Large intestine (tissue), 3 donors: Measurements from ENCODE around the gene BTBD2. TPM values are rescaled to one million over a fixed set of nuclear protein-coding genes. Genes with fewer than 3 reads are reported as not detected.
"Not testable (repeated sequence)": the region's sequence is repeated elsewhere in the genome, so short reads cannot be mapped to it uniquely, and the experiment has no call there.

ENCODE experiments used
- DNase-seq, 2 donors: peaks; one replicate each; pipeline versions ENCODE4 v3.0.0 to v3.0.0-alpha.2; 2013
- H3K27ac ChIP-seq: one replicate; pipeline ENCODE4 v1.5.1; 2013; ENCODE audit warnings: low read length
- H3K27me3 ChIP-seq: 2 replicates; pipeline ENCODE4 v1.6.1; 2013; ENCODE audit warnings: low read length; ENCODE audit not compliant: control insufficient read depth, insufficient read depth
- H3K36me3 ChIP-seq: 2 replicates; pipeline ENCODE4 v1.6.1; 2013; ENCODE audit warnings: low read length; ENCODE audit not compliant: control insufficient read depth, insufficient read depth
- H3K4me1 ChIP-seq: one replicate; pipeline ENCODE4 v1.6.1; 2013; ENCODE audit warnings: low read length; ENCODE audit not compliant: control insufficient read depth, insufficient read depth
- H3K4me3 ChIP-seq: one replicate; pipeline ENCODE4 v1.5.1; 2013; ENCODE audit warnings: low read length
- H3K9me3 ChIP-seq: one replicate; pipeline ENCODE4 v1.6.1; 2013; ENCODE audit warnings: mild to moderate bottlenecking, low read depth, low read length, moderate library complexity; ENCODE audit not compliant: control insufficient read depth
- WGBS: methylation state at CpG from one replicate; pipeline ENCODE4 v1.1.5; 2013; ENCODE audit warnings: low lambda C conversion rate; ENCODE audit not compliant: insufficient coverage; 5-methylcytosine and 5-hydroxymethylcytosine counted together
- polyA plus RNA-seq: library from polyadenylated mRNA; unstranded; fragments of 120-200 nt; gene quantifications from one replicate; pipeline ENCODE4 v1.2.1, GENCODE V29; 2013

Gene BTBD2
- polyA plus RNA-seq, 1 donor = 96.7 TPM

GRCh38 chr19:1990230-1991017, 25.1 kb downstream of the BTBD2 start:
- Histone ChIP-seq H3K27me3 (no peaks in the 10 kb centered on the region), H3K9me3 (peaks cover 17% of the 10 kb centered on the region), H3K36me3 (peaks cover 70% of the 10 kb centered on the region), H3K27ac (no peak overlapping the region), H3K4me3 (no peak overlapping the region), H3K4me1 (no peaks in the 10 kb centered on the region)
- no peak for DNase-seq
- no CpG with 5 or more reads among the region's 34 CpGs for WGBS

GRCh38 chr19:1989513-1990229, 25.8 kb downstream of the BTBD2 start:
- Histone ChIP-seq H3K4me1 (no peaks in the 10 kb centered on the region), H3K4me3 (no peak overlapping the region), H3K36me3 (peaks cover 76% of the 10 kb centered on the region), H3K9me3 (peaks cover 17% of the 10 kb centered on the region), H3K27me3 (no peaks in the 10 kb centered on the region), H3K27ac (no peak overlapping the region)
- whole genome bisulfite sequencing = no CpG with 5 or more reads among the region's 40 CpGs
- no peak for DNase-seq

DNA sequence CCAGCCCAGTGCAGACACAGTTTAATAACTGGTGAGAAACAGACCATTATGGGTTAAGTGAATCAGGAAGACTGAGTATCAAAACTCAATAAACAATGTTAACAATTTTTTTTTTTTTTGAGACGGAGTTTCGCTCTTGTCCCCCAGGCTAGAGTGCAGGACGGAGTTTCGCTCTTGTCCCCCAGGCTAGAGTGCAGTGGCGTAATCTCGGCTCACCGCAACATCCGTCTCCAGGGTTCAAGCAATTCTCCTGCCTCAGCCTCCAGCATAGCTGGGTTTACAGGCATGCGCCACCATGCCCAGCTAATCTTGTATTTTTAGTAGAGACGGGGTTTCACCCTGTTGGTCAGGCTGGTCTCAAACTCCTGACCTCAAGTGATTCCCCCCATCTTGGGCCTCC, 27.1 kb downstream of the BTBD2 start:
- 50% methylated on average over 2 of the region's 10 CpGs for WGBS
- Histone ChIP-seq H3K36me3 (peaks cover 81% of the 10 kb centered on the region), H3K9me3 (peaks cover 17% of the 10 kb centered on the region)
- not testable (repeated sequence) for DNase-seq, H3K27ac ChIP-seq, H3K27me3 ChIP-seq, H3K4me1 ChIP-seq, H3K4me3 ChIP-seq

DNA sequence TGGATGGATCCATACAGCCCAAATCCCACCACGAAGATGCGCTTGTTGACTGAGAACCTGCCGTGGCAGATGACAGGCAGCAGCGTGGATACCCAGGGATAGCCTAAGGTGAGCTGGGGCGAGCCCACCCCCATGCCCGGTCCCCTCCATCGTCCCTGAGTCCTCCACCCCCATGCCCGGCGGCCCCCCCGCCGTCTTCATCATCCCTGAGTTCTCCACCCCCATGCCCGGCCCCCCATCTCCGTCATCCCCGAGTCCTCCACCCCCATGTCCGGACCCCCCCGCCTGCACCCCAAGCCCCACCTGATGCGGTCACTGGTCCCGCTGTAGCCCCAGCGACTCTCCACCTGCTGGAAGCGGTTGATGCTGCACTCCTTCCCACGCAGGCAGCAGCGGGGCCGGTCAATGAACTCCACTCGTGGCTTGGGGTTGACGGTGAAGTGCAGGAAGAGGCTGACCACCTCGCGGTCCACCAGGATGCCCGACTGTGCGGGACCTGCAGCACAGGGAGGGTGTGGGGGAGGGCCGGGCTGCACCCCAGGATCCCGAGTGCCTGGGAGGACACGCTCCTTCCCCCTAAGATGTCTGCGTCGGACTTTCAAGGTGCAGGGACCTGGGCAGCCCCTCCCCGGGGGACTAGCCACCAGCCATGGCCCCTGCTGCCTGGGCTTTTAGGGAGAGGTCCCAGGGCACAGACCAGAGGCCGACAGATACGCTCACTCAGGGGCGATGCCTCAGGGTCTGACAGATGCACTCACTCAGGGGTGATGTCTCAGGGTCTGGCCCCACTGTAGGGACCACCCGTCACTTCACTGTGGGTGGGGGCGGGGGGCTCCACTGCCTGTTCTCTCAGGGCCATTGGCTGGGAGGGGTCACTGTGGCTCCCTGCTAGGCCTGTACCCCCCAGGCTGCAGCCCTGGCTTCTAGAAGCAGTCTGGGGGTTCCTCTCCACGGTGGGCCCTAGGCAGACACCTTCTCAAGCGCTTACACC, 28.0 kb downstream of the BTBD2 start:
- no peaks in the 10 kb centered on the region for H3K27me3 ChIP-seq
- peaks cover 13% of the 10 kb centered on the region for H3K9me3 ChIP-seq
- H3K36me3 ChIP-seq = peaks cover 78% of the 10 kb centered on the region
- H3K27ac ChIP-seq = no peak overlapping the region
- DNase-seq = no peak
- WGBS = no CpG with 5 or more reads among the region's 42 CpGs
- no peak overlapping the region for H3K4me3 ChIP-seq
- no peaks in the 10 kb centered on the region for H3K4me1 ChIP-seq

DNA sequence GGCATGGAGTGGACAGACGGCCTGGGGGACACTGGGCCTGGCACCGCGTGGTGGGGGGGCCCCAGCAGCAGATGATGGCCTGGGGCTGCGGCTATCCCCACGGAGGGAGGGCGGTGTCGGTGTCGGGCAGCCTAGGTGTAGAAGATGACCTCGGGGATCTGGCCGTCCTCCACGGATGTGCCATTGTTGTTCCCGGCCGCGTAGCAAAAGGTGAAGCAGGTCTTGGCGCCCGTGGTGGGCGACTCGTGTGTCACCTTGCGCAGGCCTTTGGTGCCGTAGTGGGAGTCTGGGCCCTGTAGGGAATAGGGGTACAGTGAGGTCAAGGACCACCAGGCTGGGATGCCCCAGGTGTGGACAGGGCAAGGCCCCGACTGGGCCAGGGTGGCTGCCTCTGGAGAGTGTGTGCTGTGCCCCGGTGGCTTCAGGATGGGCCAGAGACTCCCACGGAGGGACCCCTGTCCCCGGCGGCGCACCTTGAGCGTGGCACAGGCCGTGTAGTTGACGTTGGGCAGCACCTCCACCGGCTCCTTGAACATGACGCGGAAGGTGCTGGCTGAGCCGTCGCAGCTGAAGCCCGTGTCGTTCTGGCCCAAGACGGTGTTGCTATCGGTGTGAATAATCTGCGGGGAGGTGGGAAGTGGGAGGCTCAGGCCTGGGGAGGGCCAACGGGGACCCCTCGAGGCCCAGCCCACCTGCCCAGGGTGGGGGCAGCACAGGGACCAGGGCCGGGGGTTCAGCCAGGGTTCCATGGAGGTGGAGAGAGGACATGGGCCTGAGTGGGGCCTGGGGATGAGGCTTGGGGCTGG, 29.0 kb downstream of the BTBD2 start:
- no peaks in the 10 kb centered on the region for H3K4me1 ChIP-seq
- WGBS = 95% methylated on average over 4 of the region's 42 CpGs
- DNase-seq = no peak

DNA sequence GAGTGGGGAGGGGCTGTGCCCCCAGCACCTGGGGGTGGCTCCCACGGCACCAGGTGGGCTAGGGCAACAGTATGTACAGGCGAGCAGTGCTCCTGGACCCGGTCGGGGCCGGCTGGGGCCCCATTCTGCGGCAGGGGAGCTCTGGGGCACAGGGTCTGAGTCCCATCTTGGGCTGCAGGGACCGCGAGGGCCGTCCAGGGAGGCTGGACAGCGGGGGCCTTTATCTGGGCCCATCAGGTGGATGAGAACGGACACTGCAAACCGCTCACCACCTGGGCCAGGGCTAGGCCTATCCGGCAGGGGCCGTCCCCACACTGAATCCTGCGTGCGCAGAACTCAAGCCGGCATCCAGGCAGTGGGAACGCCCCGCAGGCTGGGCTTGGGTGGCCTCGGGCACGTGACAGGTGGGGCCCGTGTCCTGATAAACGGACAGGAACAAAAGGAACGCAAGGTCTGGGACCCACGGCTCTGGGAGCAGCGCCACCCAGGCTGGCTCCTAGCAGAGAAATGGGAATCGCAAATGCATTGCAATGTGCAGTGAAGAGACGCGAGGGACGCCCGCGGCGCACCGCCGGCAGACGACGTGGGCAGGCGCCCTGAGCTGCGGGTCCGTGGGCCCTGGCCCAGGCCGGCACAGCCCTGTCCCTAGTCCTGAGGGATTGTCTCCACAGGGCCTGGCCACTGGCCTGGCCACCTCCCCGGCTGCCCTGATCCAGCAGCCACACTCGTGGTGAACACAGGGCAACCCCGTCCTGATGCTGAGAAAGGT, 29.7 kb downstream of the BTBD2 start:
- H3K4me1 ChIP-seq = peaks cover 6% of the 10 kb centered on the region
- peaks cover 14% of the 10 kb centered on the region for H3K9me3 ChIP-seq
- WGBS = no CpG with 5 or more reads among the region's 44 CpGs
- peak in 1 of 2 donors; percentile 43 for DNase-seq
- H3K27me3 ChIP-seq = no peaks in the 10 kb centered on the region
- no peak overlapping the region for H3K4me3 ChIP-seq
- peaks cover 73% of the 10 kb centered on the region for H3K36me3 ChIP-seq
- no peak overlapping the region for H3K27ac ChIP-seq

More for the DNA sequence above, 29.0 kb downstream of the BTBD2 start:
- no peaks in the 10 kb centered on the region for H3K27me3 ChIP-seq
- H3K27ac ChIP-seq = no peak overlapping the region
- peaks cover 13% of the 10 kb centered on the region for H3K9me3 ChIP-seq
- peaks cover 75% of the 10 kb centered on the region for H3K36me3 ChIP-seq
- no peak overlapping the region for H3K4me3 ChIP-seq

DNA sequence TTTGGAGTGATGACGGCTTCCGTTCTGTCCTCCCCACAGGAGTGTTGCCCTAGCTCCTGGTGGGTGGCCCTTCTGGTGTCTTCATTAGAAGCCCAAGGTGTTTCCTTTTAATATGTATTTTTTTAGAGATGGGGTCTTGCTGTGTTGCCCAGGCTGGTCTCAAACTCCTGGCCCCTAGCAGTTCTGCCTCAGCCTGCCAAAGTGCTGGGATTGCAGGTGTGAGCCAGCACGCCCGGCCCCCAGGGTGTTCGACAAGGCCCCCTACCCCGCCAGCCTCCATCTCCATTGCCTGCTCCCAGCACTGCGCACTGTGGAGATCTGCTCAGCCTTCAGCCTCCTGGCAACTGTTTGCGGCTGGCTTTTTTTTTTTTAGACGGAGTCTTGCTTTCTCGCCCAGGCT, 31.2 kb downstream of the BTBD2 start:
- H3K27ac ChIP-seq = no peak overlapping the region
- H3K27me3 ChIP-seq = no peaks in the 10 kb centered on the region
- peaks cover 68% of the 10 kb centered on the region for H3K36me3 ChIP-seq
- WGBS = no CpG with 5 or more reads among the region's 10 CpGs
- peaks cover 17% of the 10 kb centered on the region for H3K4me1 ChIP-seq
- no peak overlapping the region for H3K4me3 ChIP-seq
- no peak for DNase-seq
- H3K9me3 ChIP-seq = peaks cover 15% of the 10 kb centered on the region

- WGBS = no CpG with 5 or more reads among the region's 20 CpGs
- Histone ChIP-seq H3K4me1 (peaks cover 17% of the 10 kb centered on the region), H3K36me3 (peaks cover 56% of the 10 kb centered on the region)
Measured at GRCh38 chr19:1981253-1981652, 34.3 kb downstream of the BTBD2 start.

GRCh38 chr19:1980809-1981181, 34.7 kb downstream of the BTBD2 start:
- Histone ChIP-seq H3K4me3 (peak overlapping the region; percentile 65), H3K27me3 (no peaks in the 10 kb centered on the region), H3K27ac (peak overlapping the region; percentile 95), H3K36me3 (peaks cover 57% of the 10 kb centered on the region), H3K4me1 (peaks cover 17% of the 10 kb centered on the region), H3K9me3 (peaks cover 19% of the 10 kb centered on the region)
- no CpG with 5 or more reads among the region's 31 CpGs for WGBS
- DNase-seq = no peak

More at GRCh38 chr19:1981253-1981652, 34.3 kb downstream of the BTBD2 start:
- no peaks in the 10 kb centered on the region for H3K27me3 ChIP-seq
- H3K4me3 ChIP-seq = no peak overlapping the region
- peak overlapping the region; percentile 95 for H3K27ac ChIP-seq
- peaks cover 21% of the 10 kb centered on the region for H3K9me3 ChIP-seq
- no peak for DNase-seq
